Endometrial microvascular endothelial cells (primary cell): ENCODE results near the gene SLC16A4. TPM values are rescaled to one million over a fixed set of nuclear protein-coding genes. Genes with fewer than 3 reads are reported as not detected.

Experiments
- in situ Hi-C: cut with HindIII; loops from 2 replicates; pipeline ENCODE4 v1.10.0; 2017; ENCODE audit warnings: low sequenced_read_pairs, low pct_unique_long_range_greater_than_20kb; ENCODE audit errors: inconsistent ontology term
- total RNA-seq: library from RNA; depleted of rRNA; stranded (reverse); fragments of >200 nt; gene quantifications from one replicate; pipeline ENCODE4 v1.2.3, GENCODE V29; 2015; ENCODE audit errors: inconsistent ontology term

SLC16A4 gene
- total RNA-seq, 1 donor from 2014 or later: 11.2 TPM

GRCh38 chr1:110338886-110339406 is 51.9 kb downstream of the SLC16A4 start, which contains the start of gene RBM15:
Gene RBM15 (plus strand): TSS chr1:110339377. CDS start chr1:110339406, 29 bp downstream.
- in situ Hi-C loops: no loop called here

- in situ Hi-C loops: no loop called here
Measured at GRCh38 chr1:110338309-110338885, 52.4 kb downstream of the SLC16A4 start.

GRCh38 chr1:110337704-110338308 is 53.0 kb downstream of the SLC16A4 start:
- in situ Hi-C loops: no loop called here

GRCh38 chr1:110336300-110337039 is 54.4 kb downstream of the SLC16A4 start:
- in situ Hi-C loops: no loop called here

GRCh38 chr1:110335265-110335664 is 55.6 kb downstream of the SLC16A4 start:
- in situ Hi-C loops: no loop called here

- in situ Hi-C loops: no loop called here
Measured at GRCh38 chr1:110328700-110329099, 62.1 kb downstream of the SLC16A4 start.

GRCh38 chr1:110328274-110328673 is 62.6 kb downstream of the SLC16A4 start:
- in situ Hi-C loops: no loop called here

- in situ Hi-C loops: no loop called here
Measured at GRCh38 chr1:110326826-110327225, 64.0 kb downstream of the SLC16A4 start.

- in situ Hi-C loops: no loop called here
Measured at GRCh38 chr1:110324667-110325066, 66.2 kb downstream of the SLC16A4 start.

- in situ Hi-C loops: no loop called here
Measured at GRCh38 chr1:110321846-110322245, 69.0 kb downstream of the SLC16A4 start.

- in situ Hi-C loops: no loop called here
Measured at GRCh38 chr1:110321045-110321444, 69.8 kb downstream of the SLC16A4 start.

- in situ Hi-C loops: no loop called here
Measured at GRCh38 chr1:110320168-110320518, 70.7 kb downstream of the SLC16A4 start.

- in situ Hi-C loops: no loop called here
Measured at GRCh38 chr1:110319332-110320167, 71.3 kb downstream of the SLC16A4 start.

- in situ Hi-C loops: no loop called here
Measured at GRCh38 chr1:110318046-110318445, 72.8 kb downstream of the SLC16A4 start.

- in situ Hi-C loops: no loop called here
Measured at GRCh38 chr1:110316735-110317134, 74.1 kb downstream of the SLC16A4 start.
